ENCODE results near the gene BOK. TPM values are rescaled to one million over a fixed set of nuclear protein-coding genes. Genes with fewer than 3 reads are reported as not detected.
"Not testable (repeated sequence)": the region's sequence is repeated elsewhere in the genome, so short reads cannot be mapped to it uniquely, and the experiment has no call there.

Gene BOK
- total and polyA plus RNA-seq, 2 donors (not counting 1 experiment from before 2014, with no cell fraction given): 21.2 to 42.4 TPM

GRCh38 chr2:241564596-241565410 is 6.3 kb downstream of the BOK start:
- H3K9ac ChIP-seq (ENCODE audit: insufficient read depth, low read length): no peak overlapping the region
- H3K27me3 ChIP-seq (ENCODE audit: control insufficient read depth, insufficient read depth, low read length): no peaks in the 10 kb centered on the region
- no peak for DNase-seq (ENCODE audit: low read depth in 2 of 2)
- no peak overlapping the region for H2AFZ ChIP-seq (ENCODE audit: low read length)
- H3K36me3 ChIP-seq (ENCODE audit: control insufficient read depth, insufficient read depth, low read length): peaks cover 18% of the 10 kb centered on the region
- no peaks in the 10 kb centered on the region for H4K20me1 ChIP-seq (ENCODE audit: control insufficient read depth, extremely low read depth, insufficient read depth, low read length)
- H3K27ac ChIP-seq (ENCODE audit: insufficient read depth, low read length): no peak overlapping the region
- peaks cover 15% of the 10 kb centered on the region for H3K4me1 ChIP-seq (ENCODE audit: control insufficient read depth, extremely low read depth, insufficient read depth, low read length)
- H3K79me2 ChIP-seq (ENCODE audit: control insufficient read depth, insufficient read depth, low read length): peaks cover 23% of the 10 kb centered on the region
- no peak overlapping the region for H3K4me2 ChIP-seq (ENCODE audit: extremely low read depth, insufficient read depth, low read length)
- no peaks in the 10 kb centered on the region for H3K9me3 ChIP-seq (ENCODE audit: control insufficient read depth, insufficient read depth, low read depth, low read length)
- no peak overlapping the region for H3K4me3 ChIP-seq (replicated peaks in 1 of 4; ENCODE audit: control extremely low read depth in 1 of 4, insufficient read depth in 1 of 4, low read depth in 3 of 4, low read length in 4 of 4)
- TF ChIP-seq EZH2 (IDR thresholded peaks at IDR 0.05; ENCODE audit: low read length, missing control alignments): no peak
- TF ChIP-seq CTCF (conservative IDR thresholded peaks at IDR 0.05 in 1 of 2, IDR thresholded peaks at IDR 0.05 in 1 of 2; ENCODE audit: low read depth in 1 of 2, low read length in 2 of 2): no peak

GRCh38 chr2:241565411-241565810 is 6.9 kb downstream of the BOK start:
- Histone ChIP-seq H3K4me2 (ENCODE audit: extremely low read depth, insufficient read depth, low read length) (no peak overlapping the region), H3K4me3 (replicated peaks in 1 of 4; ENCODE audit: control extremely low read depth in 1 of 4, insufficient read depth in 1 of 4, low read depth in 3 of 4, low read length in 4 of 4) (no peak overlapping the region), H3K36me3 (ENCODE audit: control insufficient read depth, insufficient read depth, low read length) (peaks cover 18% of the 10 kb centered on the region), H2AFZ (ENCODE audit: low read length) (no peak overlapping the region), H3K27me3 (ENCODE audit: control insufficient read depth, insufficient read depth, low read length) (no peaks in the 10 kb centered on the region), H4K20me1 (ENCODE audit: control insufficient read depth, extremely low read depth, insufficient read depth, low read length) (no peaks in the 10 kb centered on the region), H3K9ac (ENCODE audit: insufficient read depth, low read length) (no peak overlapping the region), H3K27ac (ENCODE audit: insufficient read depth, low read length) (no peak overlapping the region), H3K79me2 (ENCODE audit: control insufficient read depth, insufficient read depth, low read length) (peaks cover 18% of the 10 kb centered on the region), H3K9me3 (ENCODE audit: control insufficient read depth, insufficient read depth, low read depth, low read length) (no peaks in the 10 kb centered on the region), H3K4me1 (ENCODE audit: control insufficient read depth, extremely low read depth, insufficient read depth, low read length) (peaks cover 11% of the 10 kb centered on the region)
- no peak for DNase-seq (ENCODE audit: low read depth in 2 of 2)
- no peak for TF ChIP-seq EZH2 (IDR thresholded peaks at IDR 0.05; ENCODE audit: low read length, missing control alignments)
- TF ChIP-seq CTCF (conservative IDR thresholded peaks at IDR 0.05 in 1 of 2, IDR thresholded peaks at IDR 0.05 in 1 of 2; ENCODE audit: low read depth in 1 of 2, low read length in 2 of 2): no peak

GRCh38 chr2:241566021-241566420 is 7.5 kb downstream of the BOK start:
- H3K27ac ChIP-seq (ENCODE audit: insufficient read depth, low read length); H3K4me2 ChIP-seq (ENCODE audit: extremely low read depth, insufficient read depth, low read length); H3K4me3 ChIP-seq (replicated peaks in 1 of 4; ENCODE audit: control extremely low read depth in 1 of 4, insufficient read depth in 1 of 4, low read depth in 3 of 4, low read length in 4 of 4); DNase-seq (ENCODE audit: low read depth in 2 of 2); H3K9me3 ChIP-seq (ENCODE audit: control insufficient read depth, insufficient read depth, low read depth, low read length); H3K27me3 ChIP-seq (ENCODE audit: control insufficient read depth, insufficient read depth, low read length); H3K9ac ChIP-seq (ENCODE audit: insufficient read depth, low read length); H3K4me1 ChIP-seq (ENCODE audit: control insufficient read depth, extremely low read depth, insufficient read depth, low read length); H2AFZ ChIP-seq (ENCODE audit: low read length); H4K20me1 ChIP-seq (ENCODE audit: control insufficient read depth, extremely low read depth, insufficient read depth, low read length): not testable (repeated sequence)
- H3K36me3 ChIP-seq (ENCODE audit: control insufficient read depth, insufficient read depth, low read length): peaks cover 18% of the 10 kb centered on the region
- peaks cover 16% of the 10 kb centered on the region for H3K79me2 ChIP-seq (ENCODE audit: control insufficient read depth, insufficient read depth, low read length)

Measured in fibroblast of lung (primary cell).